SK-N-MC (cell line): ENCODE results near the gene RPGRIP1L.
"Not testable (repeated sequence)": the region's sequence is repeated elsewhere in the genome, so short reads cannot be mapped to it uniquely, and the experiment has no call there.

Source experiments
- DNase-seq: peaks from one replicate; pipeline ENCODE4 v3.0.0-alpha.2; 2011; ENCODE audit warnings: low read depth, low spot score
- H3K27ac ChIP-seq: fragments of 200-600 bp; sonication (generic); 2 replicates; pipeline ENCODE4 v1.5.1; 2016; ENCODE audit warnings: mixed run types
- H3K36me3 ChIP-seq: fragments of 200-600 bp; sonication (generic); 2 replicates; pipeline ENCODE4 v1.6.1; 2017; ENCODE audit warnings: antibody characterized with exemption, low read length, mixed read lengths; ENCODE audit not compliant: insufficient read depth
- H3K4me3 ChIP-seq: fragments of 200-600 bp; sonication (generic); 2 replicates; pipeline ENCODE4 v1.5.1; 2016
- H3K9ac ChIP-seq: fragments of 200-600 bp; sonication (generic); 2 replicates; pipeline ENCODE4 v1.8.0; 2017; ENCODE audit warnings: mixed run types, mixed read lengths; ENCODE audit not compliant: insufficient read length
- H3K9me3 ChIP-seq: fragments of 200-600 bp; sonication (generic); 2 replicates; pipeline ENCODE4 v1.6.1; 2017; ENCODE audit warnings: low read depth, mild to moderate bottlenecking, antibody characterized with exemption, low read length, moderate library complexity, mixed read lengths
- EZH2 ChIP-seq: fragments of 200-600 bp; sonication (generic); IDR thresholded peaks from one replicate; pipeline ENCODE4 v1.6.1; 2017; ENCODE audit warnings: antibody characterized with exemption
- FOXP2 ChIP-seq: optimal IDR thresholded peaks from 2 replicates; pipeline ENCODE3; 2011; ENCODE audit warnings: mild to moderate bottlenecking, moderate library complexity; ENCODE audit not compliant: insufficient read depth; ENCODE audit errors: extremely low read length, control extremely low read depth
- POLR2AphosphoS5 ChIP-seq: IDR thresholded peaks from 2 replicates; pipeline ENCODE4 v1.6.1; 2012; ENCODE audit warnings: mild to moderate bottlenecking, low read depth, low read length, borderline replicate concordance

The RPGRIP1L gene

DNA sequence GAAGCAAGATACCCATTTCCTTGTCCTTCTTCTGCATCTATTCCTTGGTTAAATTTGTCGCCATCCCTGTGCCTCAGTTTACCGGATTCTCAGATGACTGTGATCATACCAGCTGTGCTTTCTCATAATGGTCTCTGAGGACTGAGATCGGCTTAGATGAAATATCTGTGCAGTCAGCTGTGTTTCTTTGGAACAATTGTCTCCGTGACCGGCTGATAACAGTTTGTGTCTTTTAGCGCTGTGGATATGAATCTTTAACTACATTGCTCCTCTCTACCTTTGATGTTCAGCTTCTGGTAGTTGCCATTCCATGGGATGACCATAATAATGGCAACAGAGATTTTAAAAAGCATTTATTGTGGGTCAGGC lies 770 bp upstream of the RPGRIP1L start:
- peak overlapping the region; percentile 83 for H3K9ac ChIP-seq
- DNase-seq: no peak
- H3K27ac ChIP-seq: no peak overlapping the region
- H3K4me3 ChIP-seq: peak overlapping the region; percentile 89
- H3K36me3 ChIP-seq: 0 out of 2 replicates have a peak, but pooled peaks cover 2% of the 10 kb centered on the region
- H3K9me3 ChIP-seq: no peaks in the 10 kb centered on the region
- TF ChIP-seq FOXP2: no peak

DNA sequence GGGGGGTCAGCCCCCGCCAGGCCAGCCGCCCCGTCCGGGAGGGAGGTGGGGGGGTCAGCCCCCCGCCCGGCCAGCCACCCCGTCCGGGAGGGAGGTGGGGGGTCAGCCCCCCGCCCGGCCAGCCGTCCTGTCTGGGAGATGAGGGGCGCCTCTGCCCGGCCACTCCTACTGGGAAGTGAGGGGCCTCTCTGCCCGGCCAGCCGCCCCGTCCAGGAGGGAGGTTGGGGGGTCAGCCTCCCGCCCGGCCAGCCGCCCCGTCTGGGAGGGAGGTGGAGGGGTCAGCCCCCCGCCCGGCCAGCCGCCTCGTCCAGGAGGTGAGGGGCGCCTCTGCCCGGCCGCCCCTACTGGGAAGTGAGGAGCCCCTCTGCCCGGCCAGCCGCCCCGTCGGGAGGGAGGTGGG lies 5.4 kb downstream of the RPGRIP1L start:
- H3K9ac ChIP-seq, H3K9me3 ChIP-seq, H3K36me3 ChIP-seq, DNase-seq, H3K27ac ChIP-seq, H3K4me3 ChIP-seq: not testable (repeated sequence)

DNA sequence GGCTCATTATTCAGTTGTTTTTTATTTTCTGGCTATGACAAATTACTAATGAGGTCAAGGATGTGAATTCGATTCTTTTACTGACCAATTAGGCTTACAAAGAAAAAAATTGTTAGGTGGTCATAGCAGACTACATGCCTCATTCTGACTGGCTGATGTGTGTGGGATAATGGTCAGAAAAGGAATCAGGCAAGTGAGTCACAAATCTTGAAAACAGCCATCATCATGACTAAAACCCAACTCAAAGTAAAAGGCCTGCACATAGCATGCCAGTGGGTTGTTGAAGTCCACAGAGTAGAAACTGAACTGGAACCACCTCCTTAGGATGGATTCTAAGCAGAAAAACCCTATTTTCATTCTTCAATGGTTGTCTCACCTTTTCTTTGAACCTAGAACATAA lies 8.6 kb downstream of the RPGRIP1L start:
- H3K9ac ChIP-seq: no peak overlapping the region
- H3K4me3 ChIP-seq: no peak overlapping the region
- TF ChIP-seq EZH2 (no peak), POLR2AphosphoS5 (no peak), FOXP2 (no peak)

DNA sequence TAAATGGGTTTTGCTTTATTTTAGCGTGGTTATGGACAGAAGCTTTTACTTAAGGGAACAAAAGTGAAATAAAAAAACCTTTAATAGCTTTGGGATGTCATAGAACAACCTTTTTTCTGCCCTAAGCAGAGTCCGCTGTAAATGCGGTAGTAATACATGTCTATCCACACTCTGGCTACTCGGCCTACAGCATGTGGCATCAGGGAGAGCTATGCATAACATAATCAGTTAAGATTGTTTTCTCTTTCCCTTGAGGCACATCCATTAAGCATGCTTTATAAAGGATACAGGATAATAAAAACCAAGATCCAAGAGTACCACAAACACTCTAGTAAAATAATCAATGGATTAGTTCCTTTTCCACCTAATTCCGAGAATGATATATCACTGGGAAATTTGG lies 10.3 kb downstream of the RPGRIP1L start:
- DNase-seq: no peak
- Histone ChIP-seq H3K4me3 (no peak overlapping the region), H3K36me3 (no peaks in the 10 kb centered on the region), H3K9me3 (no peaks in the 10 kb centered on the region), H3K27ac (peak overlapping the region; percentile 83), H3K9ac (no peak overlapping the region)
- TF ChIP-seq FOXP2 (no peak), POLR2AphosphoS5 (no peak), EZH2 (no peak)

More for the DNA sequence above, 8.6 kb downstream of the RPGRIP1L start:
- DNase-seq: no peak
- H3K27ac ChIP-seq: no peak overlapping the region
- no peaks in the 10 kb centered on the region for H3K36me3 ChIP-seq
- H3K9me3 ChIP-seq: no peaks in the 10 kb centered on the region

DNA sequence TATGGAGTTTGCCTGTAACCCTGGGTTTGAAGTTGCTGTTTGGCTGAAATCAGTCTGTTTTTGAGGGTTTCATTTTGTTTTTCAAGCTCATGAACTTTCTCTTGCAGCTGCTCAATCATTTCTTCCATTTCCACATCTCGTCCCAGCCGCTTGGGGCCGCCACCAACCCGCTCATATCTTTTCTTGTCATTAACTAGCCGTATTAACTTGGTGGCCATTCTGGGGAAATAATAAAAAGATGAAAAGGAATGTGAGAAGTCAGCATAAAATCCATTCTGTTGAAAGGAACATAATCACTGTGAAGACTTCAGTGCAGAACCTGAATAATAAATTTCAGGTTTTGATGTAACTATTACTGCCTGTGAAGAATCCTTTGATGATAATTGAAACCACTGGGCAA lies 11.5 kb downstream of the RPGRIP1L start:
- Histone ChIP-seq H3K36me3 (no peaks in the 10 kb centered on the region), H3K4me3 (peak overlapping the region; percentile 14; the same call in 1 of the 2 replicates), H3K27ac (peak overlapping the region; percentile 83), H3K9ac (peak overlapping the region; percentile 47), H3K9me3 (no peaks in the 10 kb centered on the region)
- TF ChIP-seq FOXP2 (no peak), POLR2AphosphoS5 (no peak), EZH2 (no peak)
- DNase-seq: peak; percentile 30

DNA sequence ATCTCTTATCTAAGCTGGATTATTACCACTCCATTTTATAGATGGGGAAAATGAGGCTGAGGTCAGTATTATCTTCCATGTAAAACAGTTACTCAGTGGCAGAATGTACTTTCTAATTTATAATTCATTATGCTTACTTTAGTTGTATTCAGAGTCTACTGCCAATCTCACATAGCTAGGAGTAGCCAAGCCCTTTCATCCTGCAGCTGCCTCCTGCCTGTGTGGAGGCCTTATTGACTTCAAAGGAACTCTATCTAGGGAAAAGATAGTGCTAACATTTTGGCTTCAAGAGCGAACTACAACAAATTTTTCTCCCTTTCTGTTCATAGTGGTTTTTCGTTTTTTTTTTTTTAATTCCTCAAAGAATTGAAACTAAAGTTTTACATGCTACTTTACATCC lies 12.9 kb downstream of the RPGRIP1L start:
- no peak for TF ChIP-seq FOXP2

DNA sequence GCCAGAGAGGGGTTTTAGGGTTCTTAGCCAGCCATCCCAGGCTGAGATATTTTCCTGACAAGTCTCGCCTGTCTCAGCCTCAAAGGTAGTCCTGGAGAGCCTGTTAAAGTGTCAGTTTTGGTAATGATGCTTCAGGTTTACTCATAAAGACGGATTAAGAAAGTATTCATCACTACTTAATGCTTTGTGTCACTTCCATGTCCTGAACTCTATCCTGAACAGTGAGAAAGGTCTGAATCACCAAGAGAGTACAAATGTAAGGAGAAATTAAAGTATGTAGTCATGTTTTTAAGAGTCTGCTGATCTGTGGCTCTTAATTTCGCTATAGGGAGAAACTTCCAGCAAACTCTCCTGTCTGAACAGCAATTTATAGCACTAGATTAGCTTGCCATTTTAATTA lies 14.0 kb downstream of the RPGRIP1L start:
- peaks cover 6% of the 10 kb centered on the region; the same call in 1 of the 2 replicates for H3K36me3 ChIP-seq

More for the DNA sequence above, 12.9 kb downstream of the RPGRIP1L start:
- DNase-seq: no peak
- no peak overlapping the region for H3K9ac ChIP-seq
- H3K36me3 ChIP-seq: no peaks in the 10 kb centered on the region
- H3K4me3 ChIP-seq: no peak overlapping the region
- H3K9me3 ChIP-seq: no peaks in the 10 kb centered on the region
- no peak overlapping the region for H3K27ac ChIP-seq

DNA sequence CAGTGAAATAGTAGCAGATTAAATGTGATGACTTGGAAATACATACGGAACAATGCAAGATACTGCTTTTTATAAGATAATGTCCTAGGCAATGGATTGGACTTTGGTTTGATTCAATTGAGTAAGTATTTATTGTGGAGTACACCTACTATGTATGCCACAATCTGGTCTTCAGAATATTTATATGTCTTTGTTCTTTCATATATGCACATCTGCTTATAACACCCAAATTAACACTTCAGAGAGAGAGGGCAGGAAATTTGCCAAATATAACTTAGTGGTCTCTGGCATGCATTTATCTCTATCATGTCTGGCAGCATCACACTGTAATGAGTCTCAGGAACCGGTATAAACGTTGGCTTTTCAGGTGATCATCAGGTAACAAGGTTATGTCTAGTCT lies 16.9 kb downstream of the RPGRIP1L start:
- Histone ChIP-seq H3K36me3 (peaks cover 6% of the 10 kb centered on the region; the same call in 1 of the 2 replicates), H3K9me3 (no peaks in the 10 kb centered on the region), H3K9ac (no peak overlapping the region), H3K27ac (0 out of 2 replicates have a peak overlapping the region, but pooled peaks have one; percentile 25), H3K4me3 (no peak overlapping the region)
- no peak for DNase-seq
- TF ChIP-seq FOXP2 (no peak), EZH2 (no peak), POLR2AphosphoS5 (no peak)

More for the DNA sequence above, 14.0 kb downstream of the RPGRIP1L start:
- no peak overlapping the region for H3K27ac ChIP-seq
- H3K9me3 ChIP-seq: no peaks in the 10 kb centered on the region
- no peak overlapping the region for H3K4me3 ChIP-seq
- DNase-seq: no peak
- no peak overlapping the region for H3K9ac ChIP-seq
- TF ChIP-seq EZH2 (no peak), POLR2AphosphoS5 (no peak), FOXP2 (no peak)

DNA sequence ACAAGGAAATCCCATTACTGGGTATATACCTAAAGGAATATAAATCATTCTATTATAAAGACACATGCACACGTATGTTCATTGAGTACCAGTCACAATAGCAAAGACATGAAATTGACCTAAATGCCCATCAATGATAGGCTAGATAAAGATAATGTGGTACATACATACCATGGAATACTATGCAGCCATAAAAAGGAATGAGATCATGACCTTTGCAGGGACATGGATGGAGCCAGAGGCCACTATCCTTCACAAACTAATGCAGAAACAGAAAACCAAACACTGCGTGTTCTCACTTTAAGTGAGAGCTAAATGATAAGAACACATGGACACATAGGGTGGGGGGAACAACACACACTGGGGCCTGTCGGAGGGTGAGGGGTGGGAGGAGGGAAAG lies 18.3 kb downstream of the RPGRIP1L start:
- not testable (repeated sequence) for DNase-seq, H3K9me3 ChIP-seq, H3K9ac ChIP-seq, H3K4me3 ChIP-seq, H3K27ac ChIP-seq, H3K36me3 ChIP-seq

DNA sequence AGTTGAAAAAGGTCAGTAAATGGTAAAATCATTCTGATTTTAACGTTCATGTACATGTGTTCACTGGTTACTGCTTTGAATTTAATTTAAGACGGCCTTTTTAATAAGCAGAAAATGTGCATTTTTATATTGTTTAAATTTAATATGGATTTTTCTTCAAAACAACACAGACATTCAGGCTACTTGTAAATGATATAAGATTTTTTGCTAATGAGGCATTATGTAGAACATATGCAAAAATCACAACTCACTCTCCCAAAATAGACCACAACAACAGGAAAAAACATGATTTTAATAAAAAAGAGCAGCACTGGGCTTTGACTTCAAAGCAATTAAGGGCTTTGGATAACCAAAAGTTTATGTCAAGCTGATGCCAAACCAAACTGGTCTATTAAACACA lies 22.3 kb downstream of the RPGRIP1L start:
- Histone ChIP-seq H3K9me3 (no peaks in the 10 kb centered on the region), H3K9ac (no peak overlapping the region), H3K4me3 (no peak overlapping the region), H3K27ac (no peak overlapping the region), H3K36me3 (peaks cover 6% of the 10 kb centered on the region; the same call in 1 of the 2 replicates)
- no peak for TF ChIP-seq FOXP2
- TF ChIP-seq POLR2AphosphoS5: no peak
- TF ChIP-seq EZH2: no peak
- no peak for DNase-seq
